ENCODE measurements around the gene EVC2. TPM values are rescaled to one million over a fixed set of nuclear protein-coding genes. Genes with fewer than 3 reads are reported as not detected.
"Not testable (repeated sequence)": the region's sequence is repeated elsewhere in the genome, so short reads cannot be mapped to it uniquely, and the experiment has no call there.

EVC2 gene
- total RNA-seq, 1 donor from 2014 or later = 5.5 TPM

DNA sequence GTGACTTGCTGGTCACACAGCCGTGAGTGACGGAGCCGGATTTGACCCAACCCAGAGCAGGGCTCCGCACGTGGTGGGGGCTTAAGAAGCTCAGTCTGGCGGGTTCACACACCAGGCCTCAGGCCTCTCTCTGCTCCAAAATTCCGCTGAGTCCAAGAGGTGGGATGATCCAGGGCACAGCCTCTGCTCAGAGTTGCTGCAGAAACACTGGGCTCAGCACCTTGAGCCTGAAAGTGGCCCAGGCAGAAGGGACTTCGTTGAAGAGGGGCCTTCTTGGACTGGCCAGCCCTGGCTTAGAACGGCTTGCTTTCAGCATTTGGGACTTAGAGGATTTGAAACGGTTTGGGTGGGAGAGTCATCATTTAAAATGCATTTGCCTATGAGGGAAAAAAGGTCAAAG is 23.8 kb upstream of the EVC2 start:
- H3K4me1 Mint-ChIP-seq (ENCODE audit: low read depth) = peaks cover 9% of the 10 kb centered on the region
- DNase-seq (ENCODE audit: low spot score) = no peak
- H3K27ac Mint-ChIP-seq (ENCODE audit: unreplicated experiment) = no peak overlapping the region
- H3K9me3 Mint-ChIP-seq (ENCODE audit: low read depth) = no peaks in the 10 kb centered on the region
- H3K27me3 Mint-ChIP-seq (ENCODE audit: low read depth) = no peaks in the 10 kb centered on the region
- TF ChIP-seq, protein P1, sequence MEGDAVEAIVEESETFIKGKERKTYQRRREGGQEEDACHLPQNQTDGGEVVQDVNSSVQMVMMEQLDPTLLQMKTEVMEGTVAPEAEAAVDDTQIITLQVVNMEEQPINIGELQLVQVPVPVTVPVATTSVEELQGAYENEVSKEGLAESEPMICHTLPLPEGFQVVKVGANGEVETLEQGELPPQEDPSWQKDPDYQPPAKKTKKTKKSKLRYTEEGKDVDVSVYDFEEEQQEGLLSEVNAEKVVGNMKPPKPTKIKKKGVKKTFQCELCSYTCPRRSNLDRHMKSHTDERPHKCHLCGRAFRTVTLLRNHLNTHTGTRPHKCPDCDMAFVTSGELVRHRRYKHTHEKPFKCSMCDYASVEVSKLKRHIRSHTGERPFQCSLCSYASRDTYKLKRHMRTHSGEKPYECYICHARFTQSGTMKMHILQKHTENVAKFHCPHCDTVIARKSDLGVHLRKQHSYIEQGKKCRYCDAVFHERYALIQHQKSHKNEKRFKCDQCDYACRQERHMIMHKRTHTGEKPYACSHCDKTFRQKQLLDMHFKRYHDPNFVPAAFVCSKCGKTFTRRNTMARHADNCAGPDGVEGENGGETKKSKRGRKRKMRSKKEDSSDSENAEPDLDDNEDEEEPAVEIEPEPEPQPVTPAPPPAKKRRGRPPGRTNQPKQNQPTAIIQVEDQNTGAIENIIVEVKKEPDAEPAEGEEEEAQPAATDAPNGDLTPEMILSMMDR (IDR thresholded peaks at IDR 0.05) = no peak
- H3K4me3 Mint-ChIP-seq (ENCODE audit: unreplicated experiment) = no peak overlapping the region
- H3K36me3 Mint-ChIP-seq (ENCODE audit: low read depth) = peaks cover 42% of the 10 kb centered on the region

DNA sequence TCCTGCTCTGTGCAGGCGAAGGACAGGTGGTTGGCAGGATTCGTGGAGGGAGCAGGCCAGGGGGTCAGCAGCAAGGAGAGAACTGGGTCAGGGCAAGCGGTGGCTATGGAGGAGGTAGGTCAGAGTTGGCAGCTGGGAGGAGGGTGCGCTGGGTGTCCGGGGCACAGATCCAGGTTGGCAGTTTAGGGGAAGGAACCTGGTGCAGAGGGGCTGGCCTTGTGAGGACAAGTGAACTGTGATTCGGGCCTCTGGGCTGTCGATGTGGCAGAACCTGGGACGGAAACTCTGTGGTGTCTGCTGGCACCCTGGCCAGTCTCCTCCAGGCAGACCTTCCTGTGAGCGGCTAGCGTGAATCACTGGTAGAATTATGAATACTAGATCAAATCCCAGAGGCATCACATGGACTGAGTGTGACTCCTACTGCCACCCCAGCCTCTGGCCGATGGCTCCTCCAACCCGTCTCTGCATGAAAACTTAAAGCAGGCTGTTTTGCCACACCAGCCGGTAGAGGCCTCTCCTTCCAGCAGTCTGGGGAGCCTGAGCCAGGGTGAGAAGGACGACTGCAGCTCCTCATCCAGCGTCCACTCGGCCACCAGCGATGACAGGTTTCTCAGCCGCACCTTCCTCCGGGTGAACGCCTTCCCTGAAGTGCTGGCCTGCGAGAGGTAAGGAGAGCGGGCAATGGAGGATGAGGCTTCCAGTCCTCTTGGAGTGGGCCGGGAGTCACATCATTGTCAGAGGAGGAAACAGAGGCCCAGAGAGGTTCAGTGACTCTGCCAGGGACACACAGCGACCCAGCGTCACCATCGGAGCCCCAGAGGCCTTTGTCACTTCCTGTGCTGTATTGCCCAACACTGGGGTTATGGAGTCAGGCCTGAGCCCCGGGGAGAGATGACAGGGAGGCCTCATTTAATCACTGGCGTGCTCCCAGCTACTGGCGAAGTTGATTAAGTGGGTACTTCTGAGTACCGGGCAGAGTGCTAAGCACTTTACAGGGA is 22.9 kb upstream of the EVC2 start:
- H3K4me1 Mint-ChIP-seq (ENCODE audit: low read depth) = peaks cover 9% of the 10 kb centered on the region
- TF ChIP-seq, protein P1 (IDR thresholded peaks at IDR 0.05) = no peak
- DNase-seq (ENCODE audit: low spot score) = no peak
- H3K36me3 Mint-ChIP-seq (ENCODE audit: low read depth) = peaks cover 35% of the 10 kb centered on the region
- H3K27ac Mint-ChIP-seq (ENCODE audit: unreplicated experiment) = no peak overlapping the region
- H3K9me3 Mint-ChIP-seq (ENCODE audit: low read depth) = no peaks in the 10 kb centered on the region
- H3K27me3 Mint-ChIP-seq (ENCODE audit: low read depth) = no peaks in the 10 kb centered on the region
- no peak overlapping the region for H3K4me3 Mint-ChIP-seq (ENCODE audit: unreplicated experiment)

DNA sequence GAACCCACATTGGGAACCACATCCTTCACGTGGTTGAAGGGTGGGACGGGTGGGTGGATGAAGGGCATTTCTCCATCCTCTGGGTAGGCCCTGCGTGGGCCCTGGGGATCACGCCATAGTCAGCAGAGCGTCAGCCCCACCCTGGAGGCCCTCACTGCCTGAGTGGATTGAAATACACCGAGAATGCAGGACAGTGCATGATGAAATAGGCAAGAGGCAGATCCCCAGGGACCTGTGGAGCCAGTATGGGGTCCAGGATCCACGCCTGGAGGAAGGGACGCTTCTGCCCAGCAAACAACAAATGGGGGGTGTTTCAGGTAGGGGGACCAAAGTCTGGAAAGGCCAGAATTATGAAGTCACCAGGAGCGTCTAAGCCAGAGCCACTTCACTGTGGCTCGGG is 22.1 kb upstream of the EVC2 start:
- H3K27ac Mint-ChIP-seq (ENCODE audit: unreplicated experiment) = no peak overlapping the region
- peaks cover 9% of the 10 kb centered on the region for H3K4me1 Mint-ChIP-seq (ENCODE audit: low read depth)
- peaks cover 39% of the 10 kb centered on the region for H3K36me3 Mint-ChIP-seq (ENCODE audit: low read depth)
- no peak for DNase-seq (ENCODE audit: low spot score)
- TF ChIP-seq, protein P1 (IDR thresholded peaks at IDR 0.05) = no peak
- H3K4me3 Mint-ChIP-seq (ENCODE audit: unreplicated experiment) = no peak overlapping the region
- H3K9me3 Mint-ChIP-seq (ENCODE audit: low read depth) = no peaks in the 10 kb centered on the region
- H3K27me3 Mint-ChIP-seq (ENCODE audit: low read depth) = no peaks in the 10 kb centered on the region

DNA sequence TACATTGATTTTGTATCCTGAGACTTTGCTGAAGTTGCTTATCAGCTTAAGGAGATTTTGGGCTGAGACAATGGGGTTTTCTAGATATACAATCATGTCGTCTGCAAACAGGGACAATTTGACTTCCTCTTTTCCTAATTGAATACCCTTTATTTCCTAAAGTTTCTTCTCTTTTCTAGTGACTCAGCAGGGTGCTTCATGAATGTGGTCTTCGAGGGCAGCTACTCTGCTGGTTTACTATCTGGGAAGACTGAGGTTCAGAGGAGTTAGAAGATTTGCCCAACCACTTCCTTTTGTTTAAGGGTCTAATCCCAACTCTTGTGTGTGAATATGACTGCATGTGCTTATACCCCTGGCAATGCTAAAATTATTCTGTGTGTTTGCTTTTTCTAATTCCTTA is 20.1 kb upstream of the EVC2 start:
- not testable (repeated sequence) for H3K27me3 Mint-ChIP-seq (ENCODE audit: low read depth); H3K27ac Mint-ChIP-seq (ENCODE audit: unreplicated experiment)
- H3K36me3 Mint-ChIP-seq (ENCODE audit: low read depth) = peaks cover 43% of the 10 kb centered on the region

DNA sequence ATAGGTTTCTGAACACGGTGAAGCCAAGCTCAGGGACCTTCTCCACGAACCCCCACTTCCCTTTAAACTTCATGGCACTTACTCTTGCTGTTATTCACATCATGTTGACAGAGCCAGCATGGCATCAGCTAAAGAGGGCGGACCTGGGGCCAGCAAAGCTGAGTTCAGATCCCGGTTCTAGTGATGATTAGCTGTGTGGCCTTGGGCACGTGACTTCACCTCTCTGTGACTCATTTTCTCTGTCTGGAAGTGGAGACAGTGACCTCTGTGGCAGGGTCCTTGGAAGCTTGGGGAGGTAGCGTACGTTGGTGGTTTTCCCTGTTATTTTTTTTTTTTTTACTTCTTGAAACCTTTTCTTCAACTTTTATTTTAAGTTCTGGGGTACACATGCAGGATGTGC is 16.0 kb upstream of the EVC2 start:
- no peaks in the 10 kb centered on the region for H3K27me3 Mint-ChIP-seq (ENCODE audit: low read depth)
- TF ChIP-seq, protein P1 (IDR thresholded peaks at IDR 0.05) = no peak
- H3K4me3 Mint-ChIP-seq (ENCODE audit: unreplicated experiment) = no peak overlapping the region
- no peak for DNase-seq (ENCODE audit: low spot score)
- H3K4me1 Mint-ChIP-seq (ENCODE audit: low read depth) = peaks cover 32% of the 10 kb centered on the region
- no peaks in the 10 kb centered on the region for H3K9me3 Mint-ChIP-seq (ENCODE audit: low read depth)
- peak overlapping the region; percentile 29 for H3K27ac Mint-ChIP-seq (ENCODE audit: unreplicated experiment)
- H3K36me3 Mint-ChIP-seq (ENCODE audit: low read depth) = peaks cover 42% of the 10 kb centered on the region

More for the DNA sequence above, 20.1 kb upstream of the EVC2 start:
- not testable (repeated sequence) for H3K9me3 Mint-ChIP-seq (ENCODE audit: low read depth); DNase-seq (ENCODE audit: low spot score); H3K4me3 Mint-ChIP-seq (ENCODE audit: unreplicated experiment)
- peaks cover 22% of the 10 kb centered on the region for H3K4me1 Mint-ChIP-seq (ENCODE audit: low read depth)

All from chondrocyte (in vitro differentiated cells).